ENCODE results near the gene CRKL.

CRKL gene

GRCh38 chr22:20948450-20948849 is 31.2 kb downstream of the CRKL start (continued):
- TF ChIP-seq ZNF513 (tag by site-specific recombination; IDR thresholded peaks at IDR 0.05) (no peak), SCRT1 (tag by site-specific recombination; IDR thresholded peaks at IDR 0.05; ENCODE audit: borderline replicate concordance) (no peak), AEBP2 (tag by site-specific recombination; IDR thresholded peaks at IDR 0.05; ENCODE audit: borderline replicate concordance) (no peak), ZXDB (tag by site-specific recombination; IDR thresholded peaks at IDR 0.05) (no peak), PRDM6 (tag by site-specific recombination; IDR thresholded peaks at IDR 0.05) (no peak)

GRCh38 chr22:20948989-20949388 is 31.8 kb downstream of the CRKL start:
- Histone ChIP-seq H3K4me3 (ENCODE audit: low read depth, low read length) (no peak overlapping the region), H3K27ac (ENCODE audit: extremely low read depth, low read depth, low read length) (no peak overlapping the region), H3K4me1 (ENCODE audit: control insufficient read depth, insufficient read depth, low read length) (no peaks in the 10 kb centered on the region), H3K9me3 (ENCODE audit: control insufficient read depth, insufficient read depth, low read depth, low read length) (no peaks in the 10 kb centered on the region), H3K36me3 (ENCODE audit: control insufficient read depth in 2 of 2, insufficient read depth in 1 of 2, low read length in 2 of 2) (peaks cover 5 to 72% of the 10 kb centered on the region in 2 experiments; a peak in 2 of 3 replicates)
- ChIA-PET CTCF (interaction anchor here (0.6 kb wide), 1 partner anchor 8 kb away, joined by 4 read pairs; no protein-coding TSS in a partner anchor), POLR2A (interaction anchor here (0.6 kb wide), 1 partner anchor 21 kb away, joined by 4 read pairs; no protein-coding TSS in a partner anchor)
- TF ChIP-seq ZNF121 (tag by site-specific recombination; IDR thresholded peaks at IDR 0.05) (peak; percentile 87; the same call in 1 of the 2 replicates), ZFP69B (tag by site-specific recombination; IDR thresholded peaks at IDR 0.05) (no peak)

- no peak overlapping the region for H3K27ac ChIP-seq (ENCODE audit: extremely low read depth, low read depth, low read length)
- no peak overlapping the region for H3K4me3 ChIP-seq (ENCODE audit: low read depth, low read length)
- H3K9me3 ChIP-seq (ENCODE audit: control insufficient read depth, insufficient read depth, low read depth, low read length): no peaks in the 10 kb centered on the region
- no peaks in the 10 kb centered on the region for H3K4me1 ChIP-seq (ENCODE audit: control insufficient read depth, insufficient read depth, low read length)
- POLR2A ChIA-PET: no interaction called here
- H3K36me3 ChIP-seq (ENCODE audit: control insufficient read depth in 2 of 2, insufficient read depth in 1 of 2, low read length in 2 of 2): peaks cover 5 to 78% of the 10 kb centered on the region in 2 experiments; a peak in 2 of 3 replicates
- CTCF ChIA-PET: interaction anchor here (1.2 to 1.3 kb wide), 2 partner anchors 13 to 64 kb away, joined by 3 read pairs; no protein-coding TSS in a partner anchor
- TF ChIP-seq ZNF843 (tag by site-specific recombination; IDR thresholded peaks at IDR 0.05) (no peak), ZNF202 (tag by site-specific recombination; IDR thresholded peaks at IDR 0.05; ENCODE audit: borderline replicate concordance) (no peak), ZFP37 (tag by site-specific recombination; IDR thresholded peaks at IDR 0.05) (no peak), GLIS2 (tag by site-specific recombination; IDR thresholded peaks at IDR 0.05) (no peak), HOXA7 (CRISPR knock-in tag; IDR thresholded peaks at IDR 0.05; ENCODE audit: borderline replicate concordance) (no peak), ZNF48 (tag by site-specific recombination; IDR thresholded peaks at IDR 0.05) (no peak)
These were observed 32.5 kb downstream of the CRKL start for GRCh38 chr22:20949698-20950183.

GRCh38 chr22:20951151-20951931 is 34.1 kb downstream of the CRKL start:
- Histone ChIP-seq H3K9me3 (ENCODE audit: control insufficient read depth, insufficient read depth, low read depth, low read length) (no peaks in the 10 kb centered on the region), H3K36me3 (ENCODE audit: control insufficient read depth in 2 of 2, insufficient read depth in 1 of 2, low read length in 2 of 2) (peaks cover 5 to 68% of the 10 kb centered on the region in 2 experiments; a peak in 2 of 3 replicates), H3K4me1 (ENCODE audit: control insufficient read depth, insufficient read depth, low read length) (no peaks in the 10 kb centered on the region), H3K4me3 (ENCODE audit: low read depth, low read length) (no peak overlapping the region), H3K27ac (ENCODE audit: extremely low read depth, low read depth, low read length) (peak overlapping the region; percentile 7; the same call in 1 of the 2 replicates)
- ChIA-PET POLR2A (interaction anchor here (0.5 to 1.3 kb wide), 4 partner anchors 14 to 33 kb away, joined by 3 to 6 read pairs (median 4); partner anchors contain the start of gene LZTR1), CTCF (interaction anchor here (0.5 to 1.5 kb wide), 4 partner anchors 10 to 66 kb away, joined by 3 to 5 read pairs (median 3); partner anchors contain the start of gene LZTR1)
- TF ChIP-seq ZNF830 (tag by site-specific recombination; IDR thresholded peaks at IDR 0.05; ENCODE audit: low read depth) (no peak), ZNF624 (tag by site-specific recombination; IDR thresholded peaks at IDR 0.05) (no peak), ZNF670 (tag by site-specific recombination; IDR thresholded peaks at IDR 0.05; ENCODE audit: low read depth) (no peak), KLF7 (tag by site-specific recombination; IDR thresholded peaks at IDR 0.05; ENCODE audit: borderline replicate concordance) (no peak), ZSCAN4 (tag by site-specific recombination; IDR thresholded peaks at IDR 0.05) (no peak), ZBTB17 (tag by site-specific recombination; IDR thresholded peaks at IDR 0.05) (no peak), ZNF155 (tag by site-specific recombination; IDR thresholded peaks at IDR 0.05) (no peak), ZNF449 (tag by site-specific recombination; IDR thresholded peaks at IDR 0.05) (no peak)

All from HEK293 (cell line).